SU-DHL-6 (cell line): ENCODE measurements around the gene CXCL5.

Source experiments
- CTCF ChIP-seq: fragments of 200-600 bp; sonication (generic); IDR thresholded peaks from one replicate; pipeline ENCODE4 v1.5.1; 2017; ENCODE audit warnings: antibody characterized with exemption, mild to moderate bottlenecking, low read length, moderate library complexity; ENCODE audit not compliant: insufficient read depth, poor library complexity, severe bottlenecking
- EZH2phosphoT487 ChIP-seq: fragments of 200-600 bp; sonication (generic), shearing (Covaris generic); conservative IDR thresholded peaks from 2 replicates; pipeline ENCODE4 v1.6.1; 2018; ENCODE audit warnings: mild to moderate bottlenecking, antibody characterized with exemption, low read length, moderate library complexity, mixed read lengths

GRCh38 chr4:73962724-73963123 is 35.8 kb downstream of the CXCL5 start:
- TF ChIP-seq CTCF (no peak), EZH2phosphoT487 (no peak)
